CD8-positive, alpha-beta memory T cell (primary cell): ENCODE results near the gene DOCK3. TPM values are rescaled to one million over a fixed set of nuclear protein-coding genes. Genes with fewer than 3 reads are reported as not detected.
"Not testable (repeated sequence)": the region's sequence is repeated elsewhere in the genome, so short reads cannot be mapped to it uniquely, and the experiment has no call there.

Experiments
- CTCF ChIA-PET: fragments of 350-600 bp; sonication (Branson Sonifier 250); formaldehyde crosslinking; loops from one replicate; lab custom pipeline; 2021; ENCODE audit warnings: antibody characterized with exemption; lab: Charles Lee
- POLR2A ChIA-PET: fragments of 350-600 bp; sonication (Branson Sonifier 250); formaldehyde crosslinking; loops from one replicate; lab custom pipeline; 2021; ENCODE audit warnings: antibody characterized with exemption; lab: Charles Lee
- DNase-seq, 5 donors: peaks; one replicate each; pipeline versions ENCODE4 v3.0.0 to v3.0.0-alpha.2; 2020 to 2022; ENCODE audit warnings: mixed read lengths in 1 of 5
- H3K27ac ChIP-seq: one replicate; pipeline ENCODE4 v1.7.0; 2013; ENCODE audit warnings: low read depth, mild to moderate bottlenecking, low read length, moderate library complexity
- H3K27me3 ChIP-seq: 2 replicates; pipeline ENCODE4 v1.7.0; 2013; ENCODE audit warnings: low read length, mild to moderate bottlenecking; ENCODE audit not compliant: insufficient read depth, poor library complexity, severe bottlenecking
- H3K36me3 ChIP-seq: 2 replicates; pipeline ENCODE4 v1.7.0; 2013; ENCODE audit warnings: mild to moderate bottlenecking, low read length, moderate library complexity; ENCODE audit not compliant: insufficient read depth
- H3K4me1 ChIP-seq: 2 replicates; pipeline ENCODE4 v1.7.0; 2013; ENCODE audit warnings: mild to moderate bottlenecking, low read length, moderate library complexity; ENCODE audit not compliant: insufficient read depth
- H3K4me3 ChIP-seq: 2 replicates; pipeline ENCODE4 v1.7.0; 2013; ENCODE audit warnings: mild to moderate bottlenecking, low read length
- H3K9me3 ChIP-seq: 2 replicates; pipeline ENCODE4 v1.7.0; 2013; ENCODE audit warnings: mild to moderate bottlenecking, low read length
- H3K27ac Mint-ChIP-seq, 8 donors: one replicate each; pipeline ENCODE4 v1.8.0; 2020 to 2021; ENCODE audit warnings: mixed read lengths in 8 of 8, mild to moderate bottlenecking in 6 of 8, inconsistent platforms in 3 of 8, moderate library complexity in 3 of 8
- H3K27me3 Mint-ChIP-seq, 2 donors: one replicate each; pipeline ENCODE4 v1.8.0; 2020 to 2021; ENCODE audit warnings: mixed read lengths in 2 of 2, mild to moderate bottlenecking in 1 of 2, moderate library complexity in 1 of 2
- H3K36me3 Mint-ChIP-seq, 3 donors: one replicate each; pipeline ENCODE4 v1.8.0; 2020 to 2021; ENCODE audit warnings: mixed read lengths in 3 of 3, inconsistent platforms in 1 of 3, mild to moderate bottlenecking in 1 of 3
- H3K4me1 Mint-ChIP-seq, 3 donors: one replicate each; pipeline ENCODE4 v1.8.0; 2020 to 2021; ENCODE audit warnings: mixed read lengths in 3 of 3, inconsistent platforms in 1 of 3, mild to moderate bottlenecking in 1 of 3
- H3K4me3 Mint-ChIP-seq, 7 donors: one replicate each; pipeline ENCODE4 v1.8.0; 2020 to 2021; ENCODE audit warnings: mixed read lengths in 7 of 7, mild to moderate bottlenecking in 6 of 7, moderate library complexity in 4 of 7, inconsistent platforms in 2 of 7
- H3K9me3 Mint-ChIP-seq, 5 donors: one replicate each; pipeline ENCODE4 v1.8.0; 2020 to 2022; ENCODE audit warnings: mixed read lengths in 5 of 5, mild to moderate bottlenecking in 3 of 5, moderate library complexity in 2 of 5, inconsistent platforms in 1 of 5
- polyA plus RNA-seq: library from polyadenylated mRNA; unstranded; fragments of 300-500 nt; fragmentation: Illumina TruSeq; gene quantifications from one replicate; pipeline ENCODE4 v1.2.3, GENCODE V29; 2021
- total RNA-seq, 2 experiments: library from RNA; stranded (reverse); gene quantifications; one replicate each; pipeline ENCODE4 v1.2.3, GENCODE V29; 2021

DOCK3 gene
- total and polyA plus RNA-seq, 3 experiments from 2014 or later: 0.16 to 2.1 (median 2.0) TPM

GRCh38 chr3:51131607-51132006, 456.9 kb downstream of the DOCK3 start:
- H3K27me3 Mint-ChIP-seq, CTCF ChIA-PET, H3K36me3 ChIP-seq, H3K9me3 ChIP-seq, POLR2A ChIA-PET, H3K4me3 ChIP-seq, DNase-seq, H3K4me1 ChIP-seq, H3K27ac Mint-ChIP-seq, H3K4me3 Mint-ChIP-seq, H3K27me3 ChIP-seq, H3K27ac ChIP-seq, H3K4me1 Mint-ChIP-seq: not testable (repeated sequence)
- H3K9me3 Mint-ChIP-seq: peaks cover 11 to 29% (median 15%) of the 10 kb centered on the region in 5 donors
- peaks cover 0 to 40% (median 1%) of the 10 kb centered on the region in 3 donors for H3K36me3 Mint-ChIP-seq

DNA sequence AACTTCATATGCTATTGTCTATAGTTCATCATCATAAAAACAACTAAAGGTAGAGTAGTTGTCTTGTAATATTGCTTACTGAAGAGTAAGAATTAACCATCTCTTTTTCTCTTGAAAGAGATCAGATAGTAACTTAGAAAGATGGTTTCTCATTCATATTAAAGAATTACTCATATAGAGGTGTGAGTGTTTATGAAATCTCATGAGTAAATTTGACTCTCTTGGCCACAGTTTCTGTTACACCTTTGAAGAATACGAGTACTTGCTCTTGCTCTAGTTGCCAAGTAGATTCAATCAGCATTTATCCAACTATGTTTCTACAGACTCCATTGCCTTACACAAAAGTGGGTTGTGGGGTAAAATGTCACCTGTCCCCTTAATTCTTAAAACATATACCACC, 463.0 kb downstream of the DOCK3 start:
- peaks cover 0 to 7% of the 10 kb centered on the region in 2 donors for H3K27me3 Mint-ChIP-seq
- Histone ChIP-seq H3K9me3 (no peaks in the 10 kb centered on the region), H3K27me3 (no peaks in the 10 kb centered on the region), H3K36me3 (no peaks in the 10 kb centered on the region), H3K4me1 (no peaks in the 10 kb centered on the region), H3K27ac (no peak overlapping the region), H3K4me3 (no peak overlapping the region)
- H3K36me3 Mint-ChIP-seq: peaks cover 0 to 13% (median 2%) of the 10 kb centered on the region in 3 donors
- H3K9me3 Mint-ChIP-seq: peaks cover 0 to 8% (median 4%) of the 10 kb centered on the region in 5 donors
- ChIA-PET CTCF (interaction anchor here (1.2 kb wide), 1 partner anchor 24 kb away, joined by 3 read pairs; no protein-coding TSS in a partner anchor), POLR2A (no interaction called here)
- H3K4me1 Mint-ChIP-seq: peaks cover 13 to 14% (median 13%) of the 10 kb centered on the region in 3 donors
- H3K4me3 Mint-ChIP-seq: no peak overlapping the region
- DNase-seq: no peak
- no peak overlapping the region for H3K27ac Mint-ChIP-seq

DNA sequence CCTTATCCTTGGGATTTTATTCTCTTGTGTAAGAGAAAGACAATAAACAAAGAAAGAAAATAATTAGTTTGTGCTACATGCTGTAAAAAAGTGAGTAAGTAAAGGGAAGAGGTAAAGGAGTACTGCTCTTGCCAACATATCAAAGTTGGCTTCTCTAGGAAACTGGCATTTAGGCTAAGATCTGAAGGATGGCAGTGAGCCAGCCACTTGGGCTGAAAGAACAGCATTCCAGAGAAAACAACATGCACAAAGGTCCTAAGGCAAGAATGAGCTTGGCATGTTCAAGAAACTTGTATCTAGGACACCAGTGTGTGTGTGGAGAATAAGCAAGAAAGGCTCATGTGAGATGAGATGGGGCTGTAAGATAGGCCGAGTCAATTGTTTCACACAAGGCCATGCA, 464.9 kb downstream of the DOCK3 start:
- no peaks in the 10 kb centered on the region for H3K9me3 ChIP-seq
- H3K4me3 ChIP-seq: no peak overlapping the region
- no peaks in the 10 kb centered on the region for H3K27me3 ChIP-seq
- no peaks in the 10 kb centered on the region for H3K4me1 ChIP-seq
- Mint-ChIP-seq H3K4me3 (no peak overlapping the region), H3K27me3 (peaks cover 0 to 7% of the 10 kb centered on the region in 2 donors), H3K9me3 (peaks cover 0 to 1% (median 0%) of the 10 kb centered on the region in 5 donors), H3K27ac (no peak overlapping the region), H3K36me3 (peaks cover 0 to 2% (median 0%) of the 10 kb centered on the region in 3 donors), H3K4me1 (peaks cover 13 to 16% (median 14%) of the 10 kb centered on the region in 3 donors)
- POLR2A ChIA-PET: no interaction called here
- CTCF ChIA-PET: no interaction called here
- no peak for DNase-seq
- H3K27ac ChIP-seq: no peak overlapping the region
- no peaks in the 10 kb centered on the region for H3K36me3 ChIP-seq

DNA sequence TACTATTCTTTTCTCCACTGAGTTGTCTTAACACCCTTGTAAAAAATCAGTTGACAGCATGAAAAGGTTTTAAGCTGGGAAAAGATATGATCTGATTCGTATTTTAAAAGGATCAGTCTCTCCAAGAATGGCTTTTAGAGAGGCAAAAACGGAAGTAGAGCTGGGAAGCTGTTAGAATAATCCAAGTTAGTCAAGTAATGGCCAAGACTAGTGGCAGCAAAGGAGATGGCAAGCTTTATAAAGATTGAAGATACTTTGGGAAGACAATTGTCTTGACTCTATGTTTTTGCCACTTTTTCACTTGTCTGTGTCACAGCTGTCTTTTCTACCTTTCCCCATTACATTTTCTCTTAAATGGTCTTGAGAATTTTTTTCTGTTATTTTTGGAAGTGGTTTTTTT, 466.8 kb downstream of the DOCK3 start:
- Mint-ChIP-seq H3K36me3 (peaks cover 0 to 2% (median 0%) of the 10 kb centered on the region in 3 donors), H3K27me3 (no peaks in the 10 kb centered on the region), H3K4me1 (peaks cover 13 to 16% (median 14%) of the 10 kb centered on the region in 3 donors), H3K9me3 (peaks cover 0 to 1% (median 0%) of the 10 kb centered on the region in 5 donors), H3K27ac (peak overlapping the region in 3 of 8 donors; percentile 2 to 59 (median 47)), H3K4me3 (no peak overlapping the region)
- Histone ChIP-seq H3K36me3 (no peaks in the 10 kb centered on the region), H3K4me1 (no peaks in the 10 kb centered on the region), H3K9me3 (no peaks in the 10 kb centered on the region), H3K4me3 (no peak overlapping the region), H3K27ac (no peak overlapping the region), H3K27me3 (no peaks in the 10 kb centered on the region)
- ChIA-PET POLR2A (interaction anchor here (0.7 kb wide), 1 partner anchor 777 kb away, joined by 3 read pairs; no protein-coding TSS in a partner anchor), CTCF (no interaction called here)
- DNase-seq: no peak

DNA sequence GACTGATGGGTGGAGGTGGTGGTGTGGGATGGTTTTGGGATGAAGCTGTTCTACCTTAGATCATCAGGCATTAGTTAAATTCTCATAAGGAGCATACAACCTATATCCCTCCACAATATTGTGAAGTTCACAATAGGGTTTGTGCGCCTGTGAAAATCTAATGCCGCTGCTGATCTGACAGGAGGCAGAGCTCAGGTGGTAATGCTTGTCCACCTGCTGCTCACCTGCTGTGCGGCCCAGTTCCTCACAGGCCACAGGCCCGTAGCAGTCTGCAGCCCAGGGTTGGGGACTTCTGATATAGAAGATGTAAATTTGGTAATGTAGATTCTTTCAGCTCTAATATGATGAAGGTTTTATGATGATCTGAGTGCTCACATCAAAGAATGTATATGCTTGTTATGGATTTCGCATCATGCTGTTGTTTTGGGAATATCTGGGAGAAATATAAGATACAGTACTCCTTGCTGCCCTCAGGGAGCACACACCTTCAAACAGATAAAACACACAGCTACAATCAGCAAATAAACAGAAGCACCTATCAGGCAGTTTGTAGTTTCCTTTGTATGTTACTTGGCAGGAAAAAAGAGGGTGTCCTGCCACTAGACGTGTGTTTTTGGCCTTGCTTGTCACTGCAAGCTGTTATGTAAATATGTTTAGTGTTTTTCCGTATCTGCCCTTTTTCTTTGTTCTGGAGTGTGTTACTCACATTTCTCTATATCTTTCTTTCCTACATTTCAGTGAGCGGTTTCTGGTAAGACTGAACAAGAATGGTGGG, 471.3 kb downstream of the DOCK3 start:
- H3K27me3 Mint-ChIP-seq: peaks cover 0 to 2% of the 10 kb centered on the region in 2 donors
- H3K9me3 ChIP-seq: no peaks in the 10 kb centered on the region
- ChIA-PET POLR2A (no interaction called here), CTCF (no interaction called here)
- H3K27ac Mint-ChIP-seq: no peak overlapping the region
- H3K4me1 Mint-ChIP-seq: peaks cover 13 to 16% (median 14%) of the 10 kb centered on the region in 3 donors
- no peaks in the 10 kb centered on the region for H3K36me3 ChIP-seq
- no peaks in the 10 kb centered on the region for H3K27me3 ChIP-seq
- H3K36me3 Mint-ChIP-seq: peaks cover 0 to 15% (median 3%) of the 10 kb centered on the region in 3 donors
- no peak overlapping the region for H3K4me3 Mint-ChIP-seq
- no peak overlapping the region for H3K27ac ChIP-seq
- peaks cover 0 to 2% (median 0%) of the 10 kb centered on the region in 5 donors for H3K9me3 Mint-ChIP-seq
- H3K4me3 ChIP-seq: no peak overlapping the region
- no peak for DNase-seq
- no peaks in the 10 kb centered on the region for H3K4me1 ChIP-seq

DNA sequence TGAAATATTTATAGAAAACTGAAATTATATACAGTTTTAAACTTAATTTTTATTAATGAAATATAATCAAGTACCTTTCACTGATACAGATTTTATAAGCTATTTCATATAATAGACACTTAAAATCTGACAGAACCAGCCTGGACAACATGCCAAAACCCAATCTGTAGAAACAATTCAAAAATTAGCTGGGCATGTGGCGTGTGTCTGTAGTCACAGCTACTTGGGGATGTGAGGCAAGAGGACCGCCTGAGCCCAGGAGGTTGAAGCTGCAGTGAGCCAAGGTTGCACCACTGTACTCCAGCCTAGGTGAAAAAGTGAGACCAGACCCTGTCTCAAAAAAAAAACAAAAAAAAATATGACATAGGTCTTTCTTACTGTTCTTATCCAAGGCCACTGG, 472.1 kb downstream of the DOCK3 start:
- POLR2A ChIA-PET: no interaction called here
- Mint-ChIP-seq H3K9me3 (peaks cover 0 to 2% (median 0%) of the 10 kb centered on the region in 5 donors), H3K27me3 (peaks cover 0 to 2% of the 10 kb centered on the region in 2 donors)

GRCh38 chr3:51156147-51156546, 481.4 kb downstream of the DOCK3 start:
- H3K27me3 Mint-ChIP-seq: peaks cover 0 to 3% of the 10 kb centered on the region in 2 donors
- H3K4me1 Mint-ChIP-seq: no peaks in the 10 kb centered on the region
- no peaks in the 10 kb centered on the region for H3K36me3 Mint-ChIP-seq
- CTCF ChIA-PET: no interaction called here
- Histone ChIP-seq H3K36me3 (no peaks in the 10 kb centered on the region), H3K9me3 (no peaks in the 10 kb centered on the region), H3K4me1 (no peaks in the 10 kb centered on the region), H3K27me3 (no peaks in the 10 kb centered on the region), H3K4me3 (no peak overlapping the region), H3K27ac (no peak overlapping the region)
- H3K9me3 Mint-ChIP-seq: no peaks in the 10 kb centered on the region
- POLR2A ChIA-PET: no interaction called here
- no peak for DNase-seq
- no peak overlapping the region for H3K4me3 Mint-ChIP-seq
- H3K27ac Mint-ChIP-seq: no peak overlapping the region

More for the DNA sequence above, 472.1 kb downstream of the DOCK3 start:
- no peak overlapping the region for H3K27ac Mint-ChIP-seq
- H3K36me3 Mint-ChIP-seq: peaks cover 0 to 15% (median 3%) of the 10 kb centered on the region in 3 donors
- no peaks in the 10 kb centered on the region for H3K36me3 ChIP-seq
- no peaks in the 10 kb centered on the region for H3K27me3 ChIP-seq
- no peak overlapping the region for H3K4me3 Mint-ChIP-seq
- H3K4me1 ChIP-seq: no peaks in the 10 kb centered on the region
- DNase-seq: no peak
- no peak overlapping the region for H3K4me3 ChIP-seq
- CTCF ChIA-PET: no interaction called here
- H3K27ac ChIP-seq: no peak overlapping the region
- no peaks in the 10 kb centered on the region for H3K9me3 ChIP-seq
- H3K4me1 Mint-ChIP-seq: peaks cover 8 to 11% (median 9%) of the 10 kb centered on the region in 3 donors

DNA sequence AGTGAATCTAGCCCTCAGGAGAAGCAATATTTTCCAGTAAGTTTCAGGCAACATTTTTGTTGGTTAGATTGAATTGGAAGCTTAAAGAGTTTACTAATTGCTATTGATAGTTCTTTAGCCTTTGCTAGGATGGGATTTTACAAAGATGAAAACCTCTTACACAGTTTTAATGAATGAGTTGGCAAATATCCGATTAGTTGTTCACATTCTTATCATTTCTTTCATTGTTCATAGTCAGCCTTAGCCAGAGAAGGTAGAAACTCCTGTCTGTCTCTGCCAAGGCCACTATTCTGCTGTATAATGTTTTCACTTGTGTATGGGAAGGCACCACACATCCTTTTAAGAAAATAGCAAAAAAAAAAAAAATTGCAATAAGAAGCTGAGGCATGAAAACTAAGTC, 488.3 kb downstream of the DOCK3 start:
- H3K4me3 ChIP-seq: no peak overlapping the region
- H3K27me3 ChIP-seq: no peaks in the 10 kb centered on the region
- no peak overlapping the region for H3K27ac ChIP-seq
- no peaks in the 10 kb centered on the region for H3K9me3 ChIP-seq
- no peaks in the 10 kb centered on the region for H3K4me1 Mint-ChIP-seq
- H3K27me3 Mint-ChIP-seq: peaks cover 0 to 2% of the 10 kb centered on the region in 2 donors
- ChIA-PET POLR2A (interaction anchor here (0.6 kb wide), 1 partner anchor 595 kb away, joined by 10 read pairs; no protein-coding TSS in a partner anchor), CTCF (no interaction called here)
- no peak for DNase-seq
- no peaks in the 10 kb centered on the region for H3K4me1 ChIP-seq
- peak overlapping the region in 1 of 8 donors; percentile 19 for H3K27ac Mint-ChIP-seq
- no peak overlapping the region for H3K4me3 Mint-ChIP-seq
- peaks cover 0 to 13% (median 1%) of the 10 kb centered on the region in 3 donors for H3K36me3 Mint-ChIP-seq
- no peaks in the 10 kb centered on the region for H3K9me3 Mint-ChIP-seq
- H3K36me3 ChIP-seq: no peaks in the 10 kb centered on the region
